ENCODE results near the gene TMEM125. TPM values are rescaled to one million over a fixed set of nuclear protein-coding genes. Genes with fewer than 3 reads are reported as not detected.

Gene TMEM125
- polyA plus RNA-seq, 1 of the 3 experiments (the other 2 are of a cell fraction): not detected

DNA sequence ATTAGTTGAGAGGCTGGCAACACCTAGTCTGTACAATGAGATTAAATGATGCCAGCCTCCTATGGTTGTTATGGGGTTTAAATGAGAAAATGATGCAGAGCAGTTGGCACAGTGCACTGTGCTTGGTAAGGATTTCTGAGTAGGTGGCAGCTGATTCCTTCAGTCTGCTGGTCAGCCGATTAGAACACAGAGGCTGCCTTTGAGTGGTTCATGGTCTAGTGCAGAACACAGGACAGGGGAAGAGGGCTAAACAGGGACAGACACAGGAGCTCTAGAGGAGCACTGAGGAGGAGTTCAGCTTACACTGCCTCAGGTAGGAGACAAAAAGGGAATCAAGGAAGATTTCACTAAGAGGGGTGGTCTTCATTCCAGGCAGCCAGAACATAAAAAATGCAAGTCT is 32.4 kb downstream of the TMEM125 start:
- CTCF ChIA-PET: no interaction called here

DNA sequence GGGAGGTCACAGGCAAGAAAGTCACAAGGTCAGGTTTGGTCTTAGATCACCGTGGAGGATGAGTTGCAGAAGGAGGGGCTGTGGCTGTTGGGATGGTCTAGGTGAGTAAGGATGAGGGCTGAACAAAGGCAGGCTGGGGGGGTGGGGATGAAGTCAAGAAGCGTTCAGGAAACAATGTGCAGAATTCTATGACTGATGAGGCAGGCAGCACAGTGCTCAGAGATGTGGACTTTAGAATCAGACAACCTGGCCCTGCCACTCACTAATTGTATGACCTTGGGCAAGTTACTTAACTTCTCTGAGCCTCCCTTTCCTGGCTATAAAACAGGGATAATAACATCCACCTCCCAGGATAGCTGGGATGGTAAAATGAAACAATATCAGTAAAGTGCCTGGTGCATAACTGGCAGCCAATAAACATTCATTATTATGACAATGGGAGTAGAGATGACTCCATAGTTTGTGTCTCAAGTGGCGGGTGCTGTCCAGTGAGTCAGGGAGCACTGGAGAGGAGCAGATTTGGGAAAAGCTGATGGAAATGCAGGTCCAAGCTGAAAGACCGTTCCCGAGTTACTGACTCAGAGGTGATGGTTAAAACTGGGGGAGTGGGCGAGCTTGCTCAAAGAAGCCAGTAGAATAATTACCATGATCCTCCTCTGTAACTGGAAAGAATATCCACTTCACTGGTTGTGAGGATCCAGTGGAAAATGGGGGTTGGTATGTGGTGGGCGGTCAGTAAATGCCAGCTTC is 33.1 kb downstream of the TMEM125 start:
- H3K79me2 ChIP-seq (ENCODE audit: insufficient read depth): no peaks in the 10 kb centered on the region

More for the DNA sequence above, 32.4 kb downstream of the TMEM125 start:
- Histone ChIP-seq H2AFZ (ENCODE audit: low read depth) (no peak overlapping the region), H3K4me3 (ENCODE audit: low read depth in 2 of 2, low read length in 1 of 2) (no peak overlapping the region), H3K27ac (ENCODE audit: low read depth in 2 of 2, low read length in 1 of 2) (no peak overlapping the region), H3K36me3 (replicated peaks in 1 of 2; ENCODE audit: control insufficient read depth in 1 of 2, insufficient read depth in 2 of 2, low read length in 1 of 2) (no peaks in the 10 kb centered on the region), H3K79me2 (ENCODE audit: insufficient read depth) (no peaks in the 10 kb centered on the region), H3K9me3 (no peaks in the 10 kb centered on the region), H4K20me1 (ENCODE audit: insufficient read depth) (no peaks in the 10 kb centered on the region), H3K9ac (no peak overlapping the region), H3K4me1 (ENCODE audit: control insufficient read depth in 1 of 2, insufficient read depth in 2 of 2, low read depth in 1 of 2, low read length in 1 of 2) (no peaks in the 10 kb centered on the region), H3F3A (replicated peaks; ENCODE audit: insufficient read depth) (no peaks in the 10 kb centered on the region), H3K27me3 (ENCODE audit: insufficient read depth) (no peaks in the 10 kb centered on the region), H3K9me2 (no peaks in the 10 kb centered on the region), H3K4me2 (no peak overlapping the region)
- TF ChIP-seq, protein P1, sequence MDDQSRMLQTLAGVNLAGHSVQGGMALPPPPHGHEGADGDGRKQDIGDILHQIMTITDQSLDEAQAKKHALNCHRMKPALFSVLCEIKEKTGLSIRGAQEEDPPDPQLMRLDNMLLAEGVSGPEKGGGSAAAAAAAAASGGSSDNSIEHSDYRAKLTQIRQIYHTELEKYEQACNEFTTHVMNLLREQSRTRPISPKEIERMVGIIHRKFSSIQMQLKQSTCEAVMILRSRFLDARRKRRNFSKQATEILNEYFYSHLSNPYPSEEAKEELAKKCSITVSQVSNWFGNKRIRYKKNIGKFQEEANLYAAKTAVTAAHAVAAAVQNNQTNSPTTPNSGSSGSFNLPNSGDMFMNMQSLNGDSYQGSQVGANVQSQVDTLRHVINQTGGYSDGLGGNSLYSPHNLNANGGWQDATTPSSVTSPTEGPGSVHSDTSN (IDR thresholded peaks at IDR 0.05): no peak
- TF ChIP-seq, protein P2, sequence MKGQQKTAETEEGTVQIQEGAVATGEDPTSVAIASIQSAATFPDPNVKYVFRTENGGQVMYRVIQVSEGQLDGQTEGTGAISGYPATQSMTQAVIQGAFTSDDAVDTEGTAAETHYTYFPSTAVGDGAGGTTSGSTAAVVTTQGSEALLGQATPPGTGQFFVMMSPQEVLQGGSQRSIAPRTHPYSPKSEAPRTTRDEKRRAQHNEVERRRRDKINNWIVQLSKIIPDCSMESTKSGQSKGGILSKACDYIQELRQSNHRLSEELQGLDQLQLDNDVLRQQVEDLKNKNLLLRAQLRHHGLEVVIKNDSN (IDR thresholded peaks at IDR 0.05; ENCODE audit: borderline replicate concordance, low read depth): no peak
- TF ChIP-seq, protein P3, sequence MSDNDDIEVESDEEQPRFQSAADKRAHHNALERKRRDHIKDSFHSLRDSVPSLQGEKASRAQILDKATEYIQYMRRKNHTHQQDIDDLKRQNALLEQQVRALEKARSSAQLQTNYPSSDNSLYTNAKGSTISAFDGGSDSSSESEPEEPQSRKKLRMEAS (IDR thresholded peaks at IDR 0.05; ENCODE audit: low read depth): no peak
- TF ChIP-seq RFX5 (IDR thresholded peaks at IDR 0.05; ENCODE audit: low read length): no peak
- no peak for TF ChIP-seq SIN3A (IDR thresholded peaks at IDR 0.05; ENCODE audit: borderline replicate concordance, low read depth, low read length)
- no peak for TF ChIP-seq GATA2 (CRISPR knock-in tag; IDR thresholded peaks at IDR 0.05)
- no peak for TF ChIP-seq EZH2phosphoT487 (IDR thresholded peaks at IDR 0.05; ENCODE audit: borderline replicate concordance, low read depth)
- TF ChIP-seq RXRA (IDR thresholded peaks at IDR 0.05; ENCODE audit: borderline replicate concordance, low read depth): no peak
- TF ChIP-seq, protein P4, sequence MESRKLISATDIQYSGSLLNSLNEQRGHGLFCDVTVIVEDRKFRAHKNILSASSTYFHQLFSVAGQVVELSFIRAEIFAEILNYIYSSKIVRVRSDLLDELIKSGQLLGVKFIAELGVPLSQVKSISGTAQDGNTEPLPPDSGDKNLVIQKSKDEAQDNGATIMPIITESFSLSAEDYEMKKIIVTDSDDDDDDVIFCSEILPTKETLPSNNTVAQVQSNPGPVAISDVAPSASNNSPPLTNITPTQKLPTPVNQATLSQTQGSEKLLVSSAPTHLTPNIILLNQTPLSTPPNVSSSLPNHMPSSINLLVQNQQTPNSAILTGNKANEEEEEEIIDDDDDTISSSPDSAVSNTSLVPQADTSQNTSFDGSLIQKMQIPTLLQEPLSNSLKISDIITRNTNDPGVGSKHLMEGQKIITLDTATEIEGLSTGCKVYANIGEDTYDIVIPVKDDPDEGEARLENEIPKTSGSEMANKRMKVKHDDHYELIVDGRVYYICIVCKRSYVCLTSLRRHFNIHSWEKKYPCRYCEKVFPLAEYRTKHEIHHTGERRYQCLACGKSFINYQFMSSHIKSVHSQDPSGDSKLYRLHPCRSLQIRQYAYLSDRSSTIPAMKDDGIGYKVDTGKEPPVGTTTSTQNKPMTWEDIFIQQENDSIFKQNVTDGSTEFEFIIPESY (IDR thresholded peaks at IDR 0.05; ENCODE audit: borderline replicate concordance, low read depth): no peak
- TF ChIP-seq NRF1 (IDR thresholded peaks at IDR 0.05; ENCODE audit: low read depth, low read length): no peak
- TF ChIP-seq MEF2A (IDR thresholded peaks at IDR 0.05; ENCODE audit: borderline replicate concordance, low read depth): no peak
- TF ChIP-seq FOSL2 (IDR thresholded peaks at IDR 0.05; ENCODE audit: borderline replicate concordance, low read depth): no peak
- no peak for TF ChIP-seq GABPA (IDR thresholded peaks at IDR 0.05; ENCODE audit: low read depth)
- no peak for DNase-seq
- POLR2A ChIA-PET: no interaction called here
- 83% methylated on average over 1 of the region's 1 CpG for WGBS (ENCODE audit: low lambda C conversion rate)

More for the DNA sequence above, 33.1 kb downstream of the TMEM125 start:
- DNase-seq: no peak
- Histone ChIP-seq H3K27me3 (ENCODE audit: insufficient read depth) (no peaks in the 10 kb centered on the region), H3K4me3 (ENCODE audit: low read depth in 2 of 2, low read length in 1 of 2) (no peak overlapping the region), H3K36me3 (replicated peaks in 1 of 2; ENCODE audit: control insufficient read depth in 1 of 2, insufficient read depth in 2 of 2, low read length in 1 of 2) (no peaks in the 10 kb centered on the region), H3K27ac (ENCODE audit: low read depth in 2 of 2, low read length in 1 of 2) (no peak overlapping the region), H4K20me1 (ENCODE audit: insufficient read depth) (no peaks in the 10 kb centered on the region), H3F3A (replicated peaks; ENCODE audit: insufficient read depth) (no peaks in the 10 kb centered on the region), H3K4me2 (no peak overlapping the region), H3K4me1 (ENCODE audit: control insufficient read depth in 1 of 2, insufficient read depth in 2 of 2, low read depth in 1 of 2, low read length in 1 of 2) (no peaks in the 10 kb centered on the region), H2AFZ (ENCODE audit: low read depth) (no peak overlapping the region), H3K9me3 (no peaks in the 10 kb centered on the region), H3K9me2 (no peaks in the 10 kb centered on the region), H3K9ac (no peak overlapping the region)
- WGBS (ENCODE audit: low lambda C conversion rate): 64% methylated on average over 7 of the region's 7 CpGs
- no peak for TF ChIP-seq RAD21 (IDR thresholded peaks at IDR 0.05; ENCODE audit: low read length)
- TF ChIP-seq, protein P5, sequence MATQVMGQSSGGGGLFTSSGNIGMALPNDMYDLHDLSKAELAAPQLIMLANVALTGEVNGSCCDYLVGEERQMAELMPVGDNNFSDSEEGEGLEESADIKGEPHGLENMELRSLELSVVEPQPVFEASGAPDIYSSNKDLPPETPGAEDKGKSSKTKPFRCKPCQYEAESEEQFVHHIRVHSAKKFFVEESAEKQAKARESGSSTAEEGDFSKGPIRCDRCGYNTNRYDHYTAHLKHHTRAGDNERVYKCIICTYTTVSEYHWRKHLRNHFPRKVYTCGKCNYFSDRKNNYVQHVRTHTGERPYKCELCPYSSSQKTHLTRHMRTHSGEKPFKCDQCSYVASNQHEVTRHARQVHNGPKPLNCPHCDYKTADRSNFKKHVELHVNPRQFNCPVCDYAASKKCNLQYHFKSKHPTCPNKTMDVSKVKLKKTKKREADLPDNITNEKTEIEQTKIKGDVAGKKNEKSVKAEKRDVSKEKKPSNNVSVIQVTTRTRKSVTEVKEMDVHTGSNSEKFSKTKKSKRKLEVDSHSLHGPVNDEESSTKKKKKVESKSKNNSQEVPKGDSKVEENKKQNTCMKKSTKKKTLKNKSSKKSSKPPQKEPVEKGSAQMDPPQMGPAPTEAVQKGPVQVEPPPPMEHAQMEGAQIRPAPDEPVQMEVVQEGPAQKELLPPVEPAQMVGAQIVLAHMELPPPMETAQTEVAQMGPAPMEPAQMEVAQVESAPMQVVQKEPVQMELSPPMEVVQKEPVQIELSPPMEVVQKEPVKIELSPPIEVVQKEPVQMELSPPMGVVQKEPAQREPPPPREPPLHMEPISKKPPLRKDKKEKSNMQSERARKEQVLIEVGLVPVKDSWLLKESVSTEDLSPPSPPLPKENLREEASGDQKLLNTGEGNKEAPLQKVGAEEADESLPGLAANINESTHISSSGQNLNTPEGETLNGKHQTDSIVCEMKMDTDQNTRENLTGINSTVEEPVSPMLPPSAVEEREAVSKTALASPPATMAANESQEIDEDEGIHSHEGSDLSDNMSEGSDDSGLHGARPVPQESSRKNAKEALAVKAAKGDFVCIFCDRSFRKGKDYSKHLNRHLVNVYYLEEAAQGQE (IDR thresholded peaks at IDR 0.05; ENCODE audit: low read depth, low read length): 0 out of 2 replicates have a peak, but pooled peaks have one; percentile 49
- ChIA-PET CTCF (interaction anchor here (0.6 to 1.1 kb wide), 2 partner anchors 13 to 76 kb away, joined by 4 read pairs; no protein-coding TSS in a partner anchor), POLR2A (no interaction called here)

Data from SK-N-SH (cell line).